Neural cell (in vitro differentiated cells): Measurements from ENCODE around the gene ZNF462. TPM values are rescaled to one million over a fixed set of nuclear protein-coding genes. Genes with fewer than 3 reads are reported as not detected.

Experiments used
- H2AFZ ChIP-seq: fragments of 200-600, 300-800 bp; sonication (generic), shearing (Covaris generic); 2 replicates; pipeline ENCODE4 v1.6.0; 2014; ENCODE audit warnings: low read depth, mild to moderate bottlenecking, antibody characterized with exemption, low read length, moderate library complexity
- H3F3A ChIP-seq: fragments of 200-600 bp; shearing (Covaris generic); 2 replicates; pipeline ENCODE4 v1.6.1; 2016; ENCODE audit warnings: mild to moderate bottlenecking, moderate library complexity, mixed read lengths, antibody characterized with exemption, low read length; ENCODE audit not compliant: insufficient read depth, poor library complexity, severe bottlenecking
- H3K27ac ChIP-seq: fragments of 200-600, 300-800 bp; sonication (generic), shearing (Covaris generic); 2 replicates; pipeline ENCODE4 v1.5.1; 2014; ENCODE audit warnings: mild to moderate bottlenecking, low read length, moderate library complexity
- H3K27me3 ChIP-seq: fragments of 300-800, 200-600 bp; sonication (generic), shearing (Covaris generic); 2 replicates; pipeline ENCODE4 v1.6.0; 2014; ENCODE audit warnings: mild to moderate bottlenecking, low read depth, low read length, moderate library complexity; ENCODE audit not compliant: insufficient read depth
- H3K36me3 ChIP-seq: fragments of 300-800, 200-600 bp; sonication (generic), shearing (Covaris generic); 2 replicates; pipeline ENCODE4 v1.5.1; 2014; ENCODE audit warnings: mild to moderate bottlenecking, antibody characterized with exemption, low read length, moderate library complexity; ENCODE audit not compliant: insufficient read depth
- H3K4me2 ChIP-seq: fragments of 300-800, 200-600 bp; sonication (generic), shearing (Covaris generic); 2 replicates; pipeline ENCODE4 v1.6.0; 2014; ENCODE audit warnings: mild to moderate bottlenecking, low read length
- H3K4me3 ChIP-seq: fragments of 300-800, 200-600 bp; sonication (generic), shearing (Covaris generic); 2 replicates; pipeline ENCODE4 v1.5.1; 2014; ENCODE audit warnings: mild to moderate bottlenecking, low read length, moderate library complexity
- H3K79me2 ChIP-seq: fragments of 200-600 bp; shearing (Covaris generic); replicated peaks from 2 replicates; pipeline ENCODE4 v1.6.0; 2014; ENCODE audit warnings: mild to moderate bottlenecking, low read length, moderate library complexity; ENCODE audit not compliant: insufficient read depth
- H3K9ac ChIP-seq: fragments of 300-800, 200-600 bp; sonication (generic), shearing (Covaris generic); 2 replicates; pipeline ENCODE4 v1.6.1; 2016; ENCODE audit warnings: mild to moderate bottlenecking, low read length, mixed read lengths
- H3K9me2 ChIP-seq: fragments of 200-600 bp; shearing (Covaris generic); 2 replicates; pipeline ENCODE4 v1.6.1; 2016; ENCODE audit warnings: mild to moderate bottlenecking, low read length, mixed read lengths; ENCODE audit not compliant: insufficient read depth
- H3K9me3 ChIP-seq: fragments of 200-600, 300-800 bp; sonication (generic), shearing (Covaris generic); 2 replicates; pipeline ENCODE4 v1.6.1; 2016; ENCODE audit warnings: mild to moderate bottlenecking, mixed run types, low read length, moderate library complexity, mixed read lengths
- H4K20me1 ChIP-seq: fragments of 200-600 bp; shearing (Covaris generic); 2 replicates; pipeline ENCODE4 v1.6.1; 2016; ENCODE audit warnings: mild to moderate bottlenecking, mixed run types; ENCODE audit not compliant: insufficient read depth
- CTCF ChIP-seq: fragments of 450-650 bp; IDR thresholded peaks from 2 replicates; pipeline ENCODE4 v1.5.1; 2014; ENCODE audit warnings: antibody characterized with exemption, mild to moderate bottlenecking, moderate library complexity; ENCODE audit not compliant: poor library complexity, severe bottlenecking
- EP300 ChIP-seq: fragments of 450-650 bp; conservative IDR thresholded peaks from 2 replicates; pipeline ENCODE4 v1.6.1; 2014; ENCODE audit warnings: antibody characterized with exemption, mild to moderate bottlenecking, moderate library complexity; ENCODE audit not compliant: poor library complexity, severe bottlenecking
- EZH2 ChIP-seq: fragments of 200-600, 300-800 bp; shearing (Covaris generic), sonication (generic); IDR thresholded peaks from 2 replicates; pipeline ENCODE4 v1.6.1; 2014; ENCODE audit warnings: antibody characterized with exemption, low read length, borderline replicate concordance, mild to moderate bottlenecking; ENCODE audit not compliant: insufficient read depth, poor library complexity, severe bottlenecking
- MXI1 ChIP-seq: fragments of 450-650 bp; conservative IDR thresholded peaks from 2 replicates; pipeline ENCODE4 v1.6.1; 2014; ENCODE audit warnings: antibody characterized with exemption, mild to moderate bottlenecking; ENCODE audit not compliant: poor library complexity, severe bottlenecking
- POLR2AphosphoS5 ChIP-seq: IDR thresholded peaks from 2 replicates; pipeline ENCODE4 v1.6.1; 2012
- RAD21 ChIP-seq: fragments of 450-650 bp; conservative IDR thresholded peaks from 2 replicates; pipeline ENCODE4 v1.6.1; 2014; ENCODE audit warnings: antibody characterized with exemption, mild to moderate bottlenecking, moderate library complexity
- SMC3 ChIP-seq: fragments of 450-650 bp; conservative IDR thresholded peaks from 2 replicates; pipeline ENCODE4 v1.6.1; 2014; ENCODE audit warnings: antibody characterized with exemption, mild to moderate bottlenecking, moderate library complexity; ENCODE audit not compliant: poor library complexity
- TAF1 ChIP-seq: IDR thresholded peaks from 2 replicates; pipeline ENCODE4 v1.6.1; 2012; ENCODE audit warnings: low read depth
- polyA plus RNA-seq: library from polyadenylated mRNA; depleted of rRNA; stranded (reverse); fragments of >200 nt; gene quantifications from 2 replicates; pipeline ENCODE4 v1.2.3, GENCODE V29; 2014
- TF ChIP-seq, protein P1 (sequence below): IDR thresholded peaks from 2 replicates; pipeline ENCODE4 v1.6.1; 2012; ENCODE audit warnings: borderline replicate concordance

The ZNF462 gene
- polyA plus RNA-seq, 1 donor from 2014 or later: 9.1 TPM

DNA sequence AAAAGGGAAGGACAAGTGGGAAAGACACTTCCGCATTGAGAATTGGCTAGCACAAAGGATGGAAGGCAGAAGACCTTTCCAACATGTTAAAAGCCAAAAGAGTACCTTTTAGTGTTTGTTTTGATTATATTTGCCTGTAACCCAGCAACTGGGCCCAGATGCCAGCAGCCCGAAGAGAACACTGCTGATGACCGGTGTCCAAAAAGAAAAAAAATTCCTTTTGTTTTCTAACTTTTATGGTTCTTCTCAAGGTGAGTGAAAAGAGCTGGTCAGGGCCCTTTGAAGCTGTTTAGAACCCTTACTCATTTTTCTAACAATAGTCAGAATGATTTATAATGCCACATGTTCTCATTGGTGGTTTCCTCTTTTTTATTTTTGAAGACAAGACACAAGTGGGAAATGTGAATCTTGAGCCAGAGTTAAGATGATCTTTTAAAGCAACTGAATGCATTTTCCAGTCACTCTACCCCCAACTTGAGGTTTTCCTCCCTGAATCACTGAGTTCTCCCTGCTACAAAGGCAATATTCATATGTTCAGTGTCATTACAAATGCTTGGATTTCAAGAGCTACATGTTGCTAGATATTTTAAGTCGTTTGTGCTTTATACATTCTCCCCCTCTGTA, 32.3 kb upstream of the ZNF462 start:
- Histone ChIP-seq H3K79me2 (no peaks in the 10 kb centered on the region), H4K20me1 (no peaks in the 10 kb centered on the region), H3K27me3 (no peaks in the 10 kb centered on the region), H2AFZ (no peak overlapping the region), H3K4me3 (no peak overlapping the region), H3K9me3 (no peaks in the 10 kb centered on the region), H3K9me2 (no peaks in the 10 kb centered on the region), H3F3A (no peaks in the 10 kb centered on the region), H3K36me3 (no peaks in the 10 kb centered on the region), H3K27ac (no peak overlapping the region), H3K4me2 (no peak overlapping the region), H3K9ac (no peak overlapping the region)
- TF ChIP-seq EP300: no peak
- TF ChIP-seq RAD21: no peak
- TF ChIP-seq TAF1: no peak
- no peak for TF ChIP-seq POLR2AphosphoS5

- Histone ChIP-seq H3K36me3 (no peaks in the 10 kb centered on the region), H3K9me2 (no peaks in the 10 kb centered on the region), H2AFZ (no peak overlapping the region), H3F3A (no peaks in the 10 kb centered on the region), H3K27me3 (no peaks in the 10 kb centered on the region), H3K27ac (no peak overlapping the region), H4K20me1 (no peaks in the 10 kb centered on the region), H3K4me3 (no peak overlapping the region), H3K4me2 (no peak overlapping the region), H3K9me3 (no peaks in the 10 kb centered on the region), H3K9ac (no peak overlapping the region), H3K79me2 (no peaks in the 10 kb centered on the region)
- TF ChIP-seq POLR2AphosphoS5 (no peak), TAF1 (no peak), EZH2 (no peak), CTCF (no peak), SMC3 (no peak), MXI1 (no peak), EP300 (no peak), RAD21 (no peak)
- TF ChIP-seq, protein P1, sequence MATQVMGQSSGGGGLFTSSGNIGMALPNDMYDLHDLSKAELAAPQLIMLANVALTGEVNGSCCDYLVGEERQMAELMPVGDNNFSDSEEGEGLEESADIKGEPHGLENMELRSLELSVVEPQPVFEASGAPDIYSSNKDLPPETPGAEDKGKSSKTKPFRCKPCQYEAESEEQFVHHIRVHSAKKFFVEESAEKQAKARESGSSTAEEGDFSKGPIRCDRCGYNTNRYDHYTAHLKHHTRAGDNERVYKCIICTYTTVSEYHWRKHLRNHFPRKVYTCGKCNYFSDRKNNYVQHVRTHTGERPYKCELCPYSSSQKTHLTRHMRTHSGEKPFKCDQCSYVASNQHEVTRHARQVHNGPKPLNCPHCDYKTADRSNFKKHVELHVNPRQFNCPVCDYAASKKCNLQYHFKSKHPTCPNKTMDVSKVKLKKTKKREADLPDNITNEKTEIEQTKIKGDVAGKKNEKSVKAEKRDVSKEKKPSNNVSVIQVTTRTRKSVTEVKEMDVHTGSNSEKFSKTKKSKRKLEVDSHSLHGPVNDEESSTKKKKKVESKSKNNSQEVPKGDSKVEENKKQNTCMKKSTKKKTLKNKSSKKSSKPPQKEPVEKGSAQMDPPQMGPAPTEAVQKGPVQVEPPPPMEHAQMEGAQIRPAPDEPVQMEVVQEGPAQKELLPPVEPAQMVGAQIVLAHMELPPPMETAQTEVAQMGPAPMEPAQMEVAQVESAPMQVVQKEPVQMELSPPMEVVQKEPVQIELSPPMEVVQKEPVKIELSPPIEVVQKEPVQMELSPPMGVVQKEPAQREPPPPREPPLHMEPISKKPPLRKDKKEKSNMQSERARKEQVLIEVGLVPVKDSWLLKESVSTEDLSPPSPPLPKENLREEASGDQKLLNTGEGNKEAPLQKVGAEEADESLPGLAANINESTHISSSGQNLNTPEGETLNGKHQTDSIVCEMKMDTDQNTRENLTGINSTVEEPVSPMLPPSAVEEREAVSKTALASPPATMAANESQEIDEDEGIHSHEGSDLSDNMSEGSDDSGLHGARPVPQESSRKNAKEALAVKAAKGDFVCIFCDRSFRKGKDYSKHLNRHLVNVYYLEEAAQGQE: no peak
Measured at GRCh38 chr9:106834888-106835287, 28.1 kb upstream of the ZNF462 start.
